MM.1S (cell line): ENCODE measurements around the gene RDH14.

Source experiments
- DNase-seq: peaks from one replicate; pipeline ENCODE4 v3.0.0-alpha.2; 2015
- H2AFZ ChIP-seq: fragments of 300-600 bp; sonication (generic); 2 replicates; pipeline ENCODE4 v1.6.0; 2016; ENCODE audit warnings: antibody characterized with exemption, low read length
- H3F3A ChIP-seq: fragments of 300-600 bp; sonication (generic); 2 replicates; pipeline ENCODE4 v1.6.1; 2016; ENCODE audit warnings: mild to moderate bottlenecking, antibody characterized with exemption, low read length, moderate library complexity, mixed read lengths; ENCODE audit not compliant: insufficient read depth
- H3K27ac ChIP-seq: fragments of 300-600 bp; sonication (generic); 2 replicates; pipeline ENCODE4 v1.5.1; 2016; ENCODE audit warnings: mild to moderate bottlenecking, low read length
- H3K27me3 ChIP-seq: fragments of 300-600 bp; sonication (generic); replicated peaks from 2 replicates; pipeline ENCODE4 v1.6.0; 2016; ENCODE audit warnings: low read length; ENCODE audit not compliant: insufficient read depth
- H3K36me3 ChIP-seq: fragments of 300-600 bp; sonication (generic); replicated peaks from 2 replicates; pipeline ENCODE4 v1.6.1; 2016; ENCODE audit warnings: mild to moderate bottlenecking, low read length, mixed read lengths; ENCODE audit not compliant: insufficient read depth
- H3K4me1 ChIP-seq: fragments of 300-600 bp; sonication (generic); 2 replicates; pipeline ENCODE4 v1.6.1; 2016; ENCODE audit warnings: low read length, mixed read lengths
- H3K4me2 ChIP-seq: fragments of 300-600 bp; sonication (generic); 2 replicates; pipeline ENCODE4 v1.6.0; 2016; ENCODE audit warnings: low read depth, low read length
- H3K4me3 ChIP-seq: fragments of 300-600 bp; sonication (generic); 2 replicates; pipeline ENCODE4 v1.5.1; 2016; ENCODE audit warnings: low read length, mixed read lengths
- H3K79me2 ChIP-seq: fragments of 300-600 bp; sonication (generic); 2 replicates; pipeline ENCODE4 v1.6.1; 2016; ENCODE audit warnings: mixed run types, low read length, mixed read lengths
- H3K9ac ChIP-seq: fragments of 300-600 bp; sonication (generic); 2 replicates; pipeline ENCODE4 v1.6.1; 2016; ENCODE audit warnings: low read length, mixed read lengths
- H3K9me2 ChIP-seq: fragments of 300-600 bp; sonication (generic); replicated peaks from 2 replicates; pipeline ENCODE4 v1.6.1; 2016; ENCODE audit warnings: mild to moderate bottlenecking, low read length, mixed read lengths; ENCODE audit not compliant: insufficient read depth
- H3K9me3 ChIP-seq: fragments of 300-600 bp; sonication (generic); replicated peaks from 2 replicates; pipeline ENCODE4 v1.6.1; 2016; ENCODE audit warnings: mild to moderate bottlenecking, low read length, mixed read lengths; ENCODE audit not compliant: insufficient read depth
- H4K20me1 ChIP-seq: fragments of 300-600 bp; sonication (generic); 2 replicates; pipeline ENCODE4 v1.6.1; 2016; ENCODE audit warnings: mild to moderate bottlenecking, low read length, moderate library complexity, mixed read lengths; ENCODE audit not compliant: insufficient read depth
- CTCF ChIP-seq: fragments of 300-600 bp; sonication (generic); IDR thresholded peaks from 2 replicates; pipeline ENCODE4 v1.5.1; 2016; ENCODE audit warnings: antibody characterized with exemption, low read length, mixed read lengths
- EZH2 ChIP-seq: fragments of 300-600 bp; sonication (generic); optimal IDR thresholded peaks from 2 replicates; pipeline ENCODE3; 2017; ENCODE audit warnings: low read depth, mild to moderate bottlenecking, antibody characterized with exemption, low read length, mixed read lengths
- EZH2phosphoT487 ChIP-seq: fragments of 300-600 bp; sonication (generic); IDR thresholded peaks from 2 replicates; pipeline ENCODE4 v1.6.1; 2018; ENCODE audit warnings: antibody characterized with exemption, low read length

The RDH14 gene

DNA sequence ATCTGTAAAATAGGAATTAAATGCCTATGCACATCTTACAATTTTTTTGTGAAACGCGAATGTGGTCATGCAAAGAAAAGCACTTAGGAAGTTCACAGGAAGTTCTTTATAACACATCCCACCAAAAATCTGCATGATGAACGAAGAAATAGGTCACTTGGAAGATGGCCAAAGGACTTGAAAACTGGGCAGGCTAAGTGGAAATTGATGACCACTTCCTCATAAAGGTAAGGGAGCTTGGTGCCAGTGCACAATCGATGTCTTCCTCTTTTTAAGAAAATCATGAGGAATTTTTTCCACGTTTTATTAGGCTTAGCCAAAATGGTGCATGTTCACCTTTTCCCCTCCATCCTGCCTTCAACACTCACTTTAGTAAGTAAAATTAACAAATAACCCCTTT, 37.2 kb upstream of the RDH14 start:
- H3K4me1 ChIP-seq, result peaks cover 19% of the 10 kb centered on the region
- no peaks in the 10 kb centered on the region for H3F3A ChIP-seq

DNA sequence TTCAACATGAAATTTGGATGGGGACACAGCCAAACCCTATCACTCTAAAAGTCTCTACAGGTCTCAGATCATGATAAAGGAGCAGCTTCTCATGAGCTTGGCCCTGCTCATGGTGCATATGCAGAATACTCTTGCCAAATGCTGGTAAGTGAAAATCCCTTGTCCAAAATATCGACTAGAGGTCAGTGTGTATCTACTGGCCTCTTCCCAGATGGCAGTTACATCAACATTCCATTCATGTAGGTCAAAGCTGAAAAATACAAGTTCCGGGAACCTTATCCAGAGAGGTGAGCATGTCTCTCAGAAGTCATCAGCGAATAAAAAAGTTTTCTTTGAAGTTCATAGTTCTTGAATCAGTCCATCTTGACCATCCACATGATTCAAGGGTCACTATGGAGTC, 36.5 kb upstream of the RDH14 start:
- TF ChIP-seq EZH2, result no peak
- no peak for TF ChIP-seq EZH2phosphoT487
- no peak for TF ChIP-seq CTCF
- Histone ChIP-seq H3K79me2 (no peaks in the 10 kb centered on the region), H3K4me1 (peaks cover 19% of the 10 kb centered on the region), H3K27me3 (no peaks in the 10 kb centered on the region), H3K9ac (no peak overlapping the region), H3K27ac (no peak overlapping the region), H3K4me3 (no peak overlapping the region), H3K36me3 (no peaks in the 10 kb centered on the region), H3K4me2 (no peak overlapping the region), H4K20me1 (no peaks in the 10 kb centered on the region), H3K9me2 (no peaks in the 10 kb centered on the region), H3K9me3 (no peaks in the 10 kb centered on the region), H2AFZ (no peak overlapping the region), H3F3A (no peaks in the 10 kb centered on the region)
- DNase-seq, result no peak

More for the DNA sequence above, 37.2 kb upstream of the RDH14 start:
- H3K27ac ChIP-seq, result no peak overlapping the region
- no peak for DNase-seq
- H3K9ac ChIP-seq, result no peak overlapping the region
- no peaks in the 10 kb centered on the region for H3K9me2 ChIP-seq
- H3K9me3 ChIP-seq, result no peaks in the 10 kb centered on the region
- H3K4me2 ChIP-seq, result no peak overlapping the region
- H3K36me3 ChIP-seq, result no peaks in the 10 kb centered on the region
- no peak overlapping the region for H2AFZ ChIP-seq
- no peaks in the 10 kb centered on the region for H4K20me1 ChIP-seq
- H3K27me3 ChIP-seq, result no peaks in the 10 kb centered on the region
- H3K79me2 ChIP-seq, result no peaks in the 10 kb centered on the region
- no peak for TF ChIP-seq EZH2phosphoT487
- TF ChIP-seq EZH2, result no peak
- TF ChIP-seq CTCF, result no peak
- H3K4me3 ChIP-seq, result no peak overlapping the region

DNA sequence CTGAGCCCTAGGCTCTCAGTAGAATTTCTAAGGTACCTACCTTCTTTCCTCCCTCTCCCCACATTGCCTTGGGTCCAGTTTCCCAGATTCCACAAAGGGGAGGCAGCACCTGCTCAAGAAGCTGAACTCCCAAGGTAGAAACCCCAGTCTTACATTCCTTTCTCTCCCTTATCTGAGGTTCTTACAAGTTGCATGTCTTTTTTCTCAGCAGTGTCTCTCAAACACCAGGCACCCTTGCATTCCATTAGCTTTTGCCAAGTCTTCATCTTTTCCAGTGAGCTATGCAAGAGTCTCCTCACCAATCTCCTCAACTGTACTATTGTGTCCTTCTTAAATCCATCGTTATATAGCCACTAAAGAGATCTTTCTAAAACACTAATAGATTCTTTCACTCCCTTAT, 33.0 kb upstream of the RDH14 start:
- Histone ChIP-seq H2AFZ (no peak overlapping the region), H3K27me3 (no peaks in the 10 kb centered on the region), H4K20me1 (no peaks in the 10 kb centered on the region), H3K4me2 (no peak overlapping the region), H3K79me2 (no peaks in the 10 kb centered on the region), H3F3A (no peaks in the 10 kb centered on the region), H3K9ac (no peak overlapping the region), H3K4me1 (peaks cover 5% of the 10 kb centered on the region; the same call in 1 of the 2 replicates), H3K27ac (no peak overlapping the region), H3K4me3 (no peak overlapping the region), H3K9me3 (no peaks in the 10 kb centered on the region), H3K9me2 (no peaks in the 10 kb centered on the region), H3K36me3 (no peaks in the 10 kb centered on the region)
- no peak for TF ChIP-seq EZH2
- TF ChIP-seq EZH2phosphoT487, result no peak
- no peak for TF ChIP-seq CTCF
- no peak for DNase-seq
